ENCODE data around the gene GRXCR1. TPM values are rescaled to one million over a fixed set of nuclear protein-coding genes. Genes with fewer than 3 reads are reported as not detected.

Gene GRXCR1
- total RNA-seq, 1 experiment from 2014 or later: not detected

DNA sequence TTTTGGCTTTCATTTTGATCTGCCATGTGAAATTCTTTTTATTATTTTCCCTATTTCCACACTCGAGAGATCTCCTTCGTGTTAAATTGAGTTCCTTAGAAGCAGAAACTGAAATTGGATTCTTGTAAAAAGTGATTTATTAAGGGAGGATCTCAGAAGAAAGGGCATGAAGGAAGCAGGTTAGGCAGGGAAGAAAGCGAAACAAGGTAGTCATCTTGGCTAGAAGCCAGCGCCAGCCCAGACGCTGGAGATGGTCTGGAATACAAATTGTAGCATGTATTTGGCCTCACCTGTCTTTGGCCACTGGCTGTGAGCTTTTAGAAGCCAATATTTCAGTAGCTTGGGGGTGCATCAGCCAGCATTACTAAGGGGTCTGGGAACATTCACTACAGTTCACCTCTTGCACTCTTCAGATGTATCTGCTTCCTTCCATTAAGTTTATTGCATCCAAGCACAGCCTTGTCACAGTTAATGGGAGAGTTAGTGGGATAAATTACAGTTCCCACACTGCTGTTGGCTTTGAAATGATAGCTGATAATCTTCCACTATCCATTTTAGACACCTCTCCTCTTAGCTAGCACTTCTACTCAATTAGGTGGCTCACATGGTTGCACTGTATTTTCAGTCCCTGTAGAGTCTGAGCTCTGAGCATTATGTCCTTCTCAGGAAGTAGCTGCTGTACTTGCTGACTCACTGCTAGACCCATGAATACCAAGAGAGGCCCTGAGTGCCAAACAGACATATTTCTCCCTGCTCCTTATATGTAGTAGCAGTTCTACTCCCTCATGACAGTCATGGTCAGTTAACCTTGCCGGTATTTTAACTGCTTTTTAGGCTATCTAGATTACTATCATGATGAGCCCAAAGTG, 14.6 kb downstream of the GRXCR1 start:
- H3K4me3 Mint-ChIP-seq (ENCODE audit: unreplicated experiment): no peak overlapping the region
- H3K4me3 ChIP-seq (ENCODE audit: low read depth, low read length): no peak overlapping the region
- no peaks in the 10 kb centered on the region for H3K4me1 ChIP-seq
- TF ChIP-seq, protein P1, sequence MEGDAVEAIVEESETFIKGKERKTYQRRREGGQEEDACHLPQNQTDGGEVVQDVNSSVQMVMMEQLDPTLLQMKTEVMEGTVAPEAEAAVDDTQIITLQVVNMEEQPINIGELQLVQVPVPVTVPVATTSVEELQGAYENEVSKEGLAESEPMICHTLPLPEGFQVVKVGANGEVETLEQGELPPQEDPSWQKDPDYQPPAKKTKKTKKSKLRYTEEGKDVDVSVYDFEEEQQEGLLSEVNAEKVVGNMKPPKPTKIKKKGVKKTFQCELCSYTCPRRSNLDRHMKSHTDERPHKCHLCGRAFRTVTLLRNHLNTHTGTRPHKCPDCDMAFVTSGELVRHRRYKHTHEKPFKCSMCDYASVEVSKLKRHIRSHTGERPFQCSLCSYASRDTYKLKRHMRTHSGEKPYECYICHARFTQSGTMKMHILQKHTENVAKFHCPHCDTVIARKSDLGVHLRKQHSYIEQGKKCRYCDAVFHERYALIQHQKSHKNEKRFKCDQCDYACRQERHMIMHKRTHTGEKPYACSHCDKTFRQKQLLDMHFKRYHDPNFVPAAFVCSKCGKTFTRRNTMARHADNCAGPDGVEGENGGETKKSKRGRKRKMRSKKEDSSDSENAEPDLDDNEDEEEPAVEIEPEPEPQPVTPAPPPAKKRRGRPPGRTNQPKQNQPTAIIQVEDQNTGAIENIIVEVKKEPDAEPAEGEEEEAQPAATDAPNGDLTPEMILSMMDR (IDR thresholded peaks at IDR 0.05; ENCODE audit: insufficient read depth in 1 of 2, low read depth in 1 of 2, low read length in 1 of 2, severe bottlenecking in 1 of 2, unreplicated experiment in 1 of 2): no peak
- intact Hi-C loops (cut with micrococcal nuclease; ENCODE audit: unreplicated experiment): no loop called here
- H3K27ac Mint-ChIP-seq (ENCODE audit: unreplicated experiment): no peak overlapping the region
- ChIA-PET POLR2A (no interaction called here), CTCF (no interaction called here)
- no peaks in the 10 kb centered on the region for H3K27me3 ChIP-seq (replicated peaks; ENCODE audit: control insufficient read depth, insufficient read depth, low read length)
- DNase-seq: no peak
- no peaks in the 10 kb centered on the region for H3K4me1 Mint-ChIP-seq (ENCODE audit: low read depth, unreplicated experiment)
- H3K27me3 Mint-ChIP-seq (ENCODE audit: insufficient read depth, unreplicated experiment): peaks cover 9% of the 10 kb centered on the region
- BruUV-seq (replicated peaks): no TSS peak
- H3K9me3 Mint-ChIP-seq (ENCODE audit: unreplicated experiment): no peaks in the 10 kb centered on the region
- H3K9me3 ChIP-seq: no peaks in the 10 kb centered on the region
- no peaks in the 10 kb centered on the region for H3K36me3 ChIP-seq (ENCODE audit: control insufficient read depth, insufficient read depth, low read length)
- no peaks in the 10 kb centered on the region for H3K36me3 Mint-ChIP-seq (ENCODE audit: insufficient read depth, unreplicated experiment)

DNA sequence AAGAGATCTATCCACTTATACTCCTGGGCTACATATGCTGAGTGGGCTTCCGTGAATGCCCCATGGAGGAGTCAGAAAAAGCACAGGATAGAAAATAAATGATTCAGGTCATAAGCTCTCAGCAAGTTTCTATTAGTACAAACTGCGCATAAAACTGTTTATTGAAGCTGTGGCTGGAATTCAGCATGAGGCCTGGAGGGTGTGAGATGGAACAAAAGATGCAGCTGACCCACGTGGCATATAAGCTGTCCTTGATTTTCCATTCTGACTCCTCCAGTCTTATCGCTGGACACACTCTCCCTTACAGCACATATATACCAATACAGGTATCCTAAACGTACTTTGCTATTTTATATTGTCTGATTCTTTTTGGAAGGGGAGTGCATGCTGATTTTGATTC, 17.9 kb downstream of the GRXCR1 start:
- Mint-ChIP-seq H3K27me3 (ENCODE audit: insufficient read depth, unreplicated experiment) (peaks cover 6% of the 10 kb centered on the region), H3K36me3 (ENCODE audit: insufficient read depth, unreplicated experiment) (no peaks in the 10 kb centered on the region), H3K4me1 (ENCODE audit: low read depth, unreplicated experiment) (no peaks in the 10 kb centered on the region), H3K27ac (ENCODE audit: unreplicated experiment) (no peak overlapping the region), H3K9me3 (ENCODE audit: unreplicated experiment) (no peaks in the 10 kb centered on the region), H3K4me3 (ENCODE audit: unreplicated experiment) (no peak overlapping the region)
- no peaks in the 10 kb centered on the region for H3K4me1 ChIP-seq
- no peaks in the 10 kb centered on the region for H3K36me3 ChIP-seq (ENCODE audit: control insufficient read depth, insufficient read depth, low read length)
- no TSS peak for BruUV-seq (replicated peaks)
- H3K4me3 ChIP-seq (ENCODE audit: low read depth, low read length): no peak overlapping the region
- H3K9me3 ChIP-seq: no peaks in the 10 kb centered on the region
- intact Hi-C loops (cut with micrococcal nuclease; ENCODE audit: unreplicated experiment): no loop called here
- DNase-seq: no peak
- CTCF ChIA-PET: no interaction called here
- H3K27me3 ChIP-seq (replicated peaks; ENCODE audit: control insufficient read depth, insufficient read depth, low read length): no peaks in the 10 kb centered on the region
- POLR2A ChIA-PET: no interaction called here
- TF ChIP-seq, protein P1 (IDR thresholded peaks at IDR 0.05; ENCODE audit: insufficient read depth in 1 of 2, low read depth in 1 of 2, low read length in 1 of 2, severe bottlenecking in 1 of 2, unreplicated experiment in 1 of 2): no peak

DNA sequence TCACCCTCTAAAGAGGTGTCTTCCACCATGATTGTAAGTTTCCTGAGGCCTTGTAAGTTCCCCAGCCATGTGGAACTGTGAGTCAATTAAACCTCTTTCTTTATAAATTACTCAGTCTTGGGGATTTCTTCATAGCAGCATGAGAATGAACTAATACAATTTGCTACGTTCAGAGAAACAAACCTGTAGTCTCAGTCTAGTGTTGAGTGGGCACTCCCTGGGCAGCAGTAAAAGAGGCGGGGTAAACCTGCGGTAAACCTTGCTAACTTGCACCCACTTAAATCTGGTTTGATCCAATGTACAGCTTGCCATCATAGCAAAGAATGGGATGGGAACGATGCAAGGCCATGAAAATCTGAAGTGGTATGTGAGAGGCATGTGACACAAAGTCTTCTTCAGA, 22.4 kb downstream of the GRXCR1 start:
- Histone ChIP-seq H3K9me3 (no peaks in the 10 kb centered on the region), H3K36me3 (ENCODE audit: control insufficient read depth, insufficient read depth, low read length) (no peaks in the 10 kb centered on the region), H3K27me3 (replicated peaks; ENCODE audit: control insufficient read depth, insufficient read depth, low read length) (no peaks in the 10 kb centered on the region), H3K4me3 (ENCODE audit: low read depth, low read length) (no peak overlapping the region), H3K4me1 (no peaks in the 10 kb centered on the region)
- Mint-ChIP-seq H3K4me1 (ENCODE audit: low read depth, unreplicated experiment) (no peaks in the 10 kb centered on the region), H3K36me3 (ENCODE audit: insufficient read depth, unreplicated experiment) (no peaks in the 10 kb centered on the region), H3K27me3 (ENCODE audit: insufficient read depth, unreplicated experiment) (peaks cover 2% of the 10 kb centered on the region), H3K9me3 (ENCODE audit: unreplicated experiment) (no peaks in the 10 kb centered on the region), H3K4me3 (ENCODE audit: unreplicated experiment) (no peak overlapping the region), H3K27ac (ENCODE audit: unreplicated experiment) (no peak overlapping the region)
- DNase-seq: no peak
- BruUV-seq (replicated peaks): no TSS peak
- ChIA-PET CTCF (no interaction called here), POLR2A (no interaction called here)
- TF ChIP-seq, protein P1 (IDR thresholded peaks at IDR 0.05; ENCODE audit: insufficient read depth in 1 of 2, low read depth in 1 of 2, low read length in 1 of 2, severe bottlenecking in 1 of 2, unreplicated experiment in 1 of 2): no peak
- intact Hi-C loops (cut with micrococcal nuclease; ENCODE audit: unreplicated experiment): no loop called here
